CD4-positive, alpha-beta T cell treated with Interleukin-10 for 1 hour (primary cell): ENCODE results near the gene ACADS.

Experiments used
- DNase-seq: peaks from one replicate; pipeline ENCODE4 v3.0.0-alpha.2; 2020

The ACADS gene

DNA sequence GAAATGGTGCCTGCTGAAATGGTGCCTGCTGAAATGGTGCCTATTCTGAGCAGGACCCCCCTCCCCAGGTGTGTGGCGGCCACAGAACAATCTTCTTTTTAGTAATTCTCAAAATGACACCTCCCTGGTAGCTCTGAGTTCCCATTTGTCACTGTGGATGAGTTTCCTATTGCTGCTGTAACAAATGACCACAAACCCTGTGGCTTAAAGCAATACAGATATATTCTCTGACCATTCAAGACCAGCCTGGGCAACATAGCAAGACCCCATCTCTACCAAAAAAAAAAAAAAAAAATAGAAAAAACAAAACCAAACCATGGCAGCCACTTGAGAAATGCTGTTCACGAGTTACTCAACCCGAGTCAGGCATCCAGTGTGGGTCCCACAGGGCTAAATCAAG is 7.9 kb downstream of the ACADS start:
- DNase-seq, result no peak

DNA sequence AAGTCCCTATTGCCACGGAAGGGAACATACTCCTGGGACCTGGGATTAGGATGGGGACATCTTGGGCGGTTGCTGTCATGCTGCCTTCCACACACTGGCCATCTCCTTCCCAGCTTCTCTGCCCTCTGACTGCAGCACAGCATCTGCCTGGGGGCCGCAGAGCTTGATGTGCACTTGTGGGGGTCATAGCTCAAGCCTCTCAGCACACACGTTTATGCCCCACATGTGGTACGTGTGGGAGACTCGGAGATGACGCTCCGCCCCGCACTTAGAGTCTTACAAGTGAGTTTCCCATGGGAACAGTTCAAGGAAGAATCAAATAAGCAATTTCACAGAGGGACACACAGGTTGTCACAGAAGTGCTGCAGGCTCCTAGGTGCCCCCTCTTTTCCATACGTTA is 8.6 kb downstream of the ACADS start:
- DNase-seq, result no peak

DNA sequence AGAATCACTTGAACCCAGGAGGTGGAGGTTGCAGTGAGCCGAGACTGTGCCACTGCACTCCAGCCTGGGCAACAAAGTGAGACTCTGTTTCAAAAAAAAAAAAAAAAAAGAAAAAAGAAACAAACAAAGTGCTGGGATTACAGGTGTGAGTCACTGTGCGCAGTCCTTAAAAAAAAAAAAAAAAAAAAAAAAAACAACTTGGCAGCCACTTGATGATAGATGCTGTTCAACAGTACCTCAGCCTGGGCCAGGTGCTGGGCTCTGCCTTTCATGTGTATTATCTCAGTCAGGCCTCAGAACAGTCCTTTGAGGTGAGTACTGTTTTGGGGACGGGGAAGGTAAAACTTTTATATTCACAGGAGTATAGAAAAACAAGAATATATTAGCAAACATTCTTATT is 9.6 kb downstream of the ACADS start:
- no peak for DNase-seq

DNA sequence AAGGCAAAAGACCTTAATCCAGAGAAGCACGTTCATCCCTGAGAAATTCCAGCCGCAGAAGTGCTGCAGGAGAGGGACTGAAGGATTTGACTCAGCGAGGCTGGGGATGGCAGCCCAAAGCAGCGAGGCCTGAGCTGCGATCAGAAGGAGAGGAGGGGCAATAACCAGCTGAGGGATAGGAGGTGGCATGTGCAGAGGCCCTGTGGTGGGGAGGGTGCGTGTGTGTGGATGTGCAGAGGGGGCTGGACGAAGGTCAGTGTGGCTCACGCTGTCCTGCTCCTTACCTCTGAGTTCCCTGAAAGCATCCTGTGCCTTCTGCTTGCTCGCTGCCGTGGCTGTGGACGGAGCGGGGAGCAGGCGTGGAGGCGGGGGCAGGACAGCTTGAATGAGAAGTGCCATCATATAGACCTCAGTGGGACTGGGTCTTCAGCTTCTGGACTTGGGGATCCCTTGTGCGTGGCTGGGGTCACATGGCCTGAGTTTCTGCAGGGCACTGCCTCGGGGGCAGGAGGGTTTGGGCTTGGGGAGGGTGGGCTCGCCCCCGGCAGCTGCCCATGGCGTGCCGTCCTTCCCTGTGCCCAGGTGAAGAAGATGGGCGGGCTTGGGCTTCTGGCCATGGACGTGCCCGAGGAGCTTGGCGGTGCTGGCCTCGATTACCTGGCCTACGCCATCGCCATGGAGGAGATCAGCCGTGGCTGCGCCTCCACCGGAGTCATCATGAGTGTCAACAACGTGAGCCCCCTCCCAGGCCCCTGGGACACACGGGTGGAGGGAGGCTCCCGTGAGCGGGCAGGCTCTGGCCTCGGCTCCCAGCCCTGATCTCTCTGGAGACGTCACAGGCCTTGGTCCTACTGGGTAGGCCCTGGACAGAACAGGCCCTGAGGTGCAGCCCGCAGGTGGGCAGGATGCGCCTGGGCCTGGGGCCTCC is 11.0 kb downstream of the ACADS start:
- no peak for DNase-seq

DNA sequence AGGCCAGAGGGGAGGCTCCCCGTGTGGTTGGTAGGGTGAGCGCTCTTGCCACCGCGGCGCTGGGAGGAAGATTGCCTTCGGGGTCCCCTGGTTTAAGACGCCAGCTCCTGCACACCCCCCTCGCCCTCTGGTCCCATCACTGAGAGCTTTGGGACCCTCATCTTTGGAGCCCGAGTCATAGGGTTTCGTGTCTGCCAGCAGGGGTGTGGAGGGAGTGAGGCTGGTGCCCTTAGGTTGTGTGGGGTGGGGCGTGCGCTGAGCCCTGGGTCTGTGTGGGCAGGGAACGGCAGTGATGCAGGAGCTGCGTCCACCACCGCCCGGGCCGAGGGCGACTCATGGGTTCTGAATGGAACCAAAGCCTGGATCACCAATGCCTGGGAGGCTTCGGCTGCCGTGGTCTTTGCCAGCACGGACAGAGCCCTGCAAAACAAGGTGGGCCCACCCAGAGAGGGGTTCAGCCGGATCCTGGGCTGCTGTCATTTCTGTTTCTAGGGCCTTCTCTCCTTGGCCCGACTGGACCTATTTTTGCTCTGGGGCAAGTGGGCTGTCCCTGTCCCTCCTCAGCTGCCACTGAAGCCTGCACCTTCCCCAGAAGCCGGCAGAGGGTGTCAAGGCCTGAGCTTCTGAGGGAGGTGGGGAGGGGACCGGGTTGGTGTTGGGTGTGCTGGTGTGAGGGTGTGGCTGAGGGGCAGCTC is 12.1 kb downstream of the ACADS start:
- no peak for DNase-seq

DNA sequence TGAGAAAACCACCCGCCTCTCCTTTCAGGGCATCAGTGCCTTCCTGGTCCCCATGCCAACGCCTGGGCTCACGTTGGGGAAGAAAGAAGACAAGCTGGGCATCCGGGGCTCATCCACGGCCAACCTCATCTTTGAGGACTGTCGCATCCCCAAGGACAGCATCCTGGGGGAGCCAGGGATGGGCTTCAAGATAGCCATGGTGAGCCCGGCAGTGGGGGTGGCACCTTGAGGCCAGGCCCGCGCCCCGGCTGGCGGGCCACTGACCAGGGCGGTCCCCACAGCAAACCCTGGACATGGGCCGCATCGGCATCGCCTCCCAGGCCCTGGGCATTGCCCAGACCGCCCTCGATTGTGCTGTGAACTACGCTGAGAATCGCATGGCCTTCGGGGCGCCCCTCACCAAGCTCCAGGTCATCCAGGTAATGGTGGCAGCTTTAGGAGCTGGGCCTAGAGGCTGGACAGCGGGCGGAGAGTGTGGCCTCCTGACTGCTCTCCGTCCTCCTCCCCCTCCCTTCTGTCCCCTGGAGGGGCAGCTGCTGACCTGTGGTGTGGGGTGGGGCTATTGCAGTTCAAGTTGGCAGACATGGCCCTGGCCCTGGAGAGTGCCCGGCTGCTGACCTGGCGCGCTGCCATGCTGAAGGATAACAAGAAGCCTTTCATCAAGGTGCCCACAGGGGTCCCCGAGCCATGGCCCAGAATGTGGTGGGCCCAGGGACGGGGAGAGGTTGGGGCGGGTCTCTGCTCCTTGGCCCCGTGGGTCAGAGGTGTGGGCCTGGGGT is 12.8 kb downstream of the ACADS start:
- DNase-seq, result no peak

DNA sequence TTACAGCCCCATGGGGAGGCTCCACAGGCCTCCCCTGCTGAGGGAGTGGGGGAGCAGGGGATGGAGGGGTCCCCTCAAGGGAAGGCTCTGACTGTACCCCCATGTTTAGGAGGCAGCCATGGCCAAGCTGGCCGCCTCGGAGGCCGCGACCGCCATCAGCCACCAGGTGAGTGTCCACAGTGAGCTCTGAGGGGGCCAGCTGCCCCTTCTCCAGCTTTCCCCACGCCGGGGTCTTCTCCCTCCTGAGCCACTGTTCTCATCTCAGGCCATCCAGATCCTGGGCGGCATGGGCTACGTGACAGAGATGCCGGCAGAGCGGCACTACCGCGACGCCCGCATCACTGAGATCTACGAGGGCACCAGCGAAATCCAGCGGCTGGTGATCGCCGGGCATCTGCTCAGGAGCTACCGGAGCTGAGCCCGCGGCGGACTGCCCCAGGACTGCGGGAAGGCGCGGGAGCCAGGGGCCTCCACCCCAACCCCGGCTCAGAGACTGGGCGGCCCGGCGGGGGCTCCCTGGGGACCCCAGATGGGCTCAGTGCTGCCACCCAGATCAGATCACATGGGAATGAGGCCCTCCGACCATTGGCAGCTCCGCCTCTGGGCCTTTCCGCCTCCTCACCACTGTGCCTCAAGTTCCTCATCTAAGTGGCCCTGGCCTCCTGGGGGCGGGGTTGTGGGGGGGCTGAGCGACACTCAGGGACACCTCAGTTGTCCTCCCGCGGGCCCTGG is 13.6 kb downstream of the ACADS start:
- no peak for DNase-seq

DNA sequence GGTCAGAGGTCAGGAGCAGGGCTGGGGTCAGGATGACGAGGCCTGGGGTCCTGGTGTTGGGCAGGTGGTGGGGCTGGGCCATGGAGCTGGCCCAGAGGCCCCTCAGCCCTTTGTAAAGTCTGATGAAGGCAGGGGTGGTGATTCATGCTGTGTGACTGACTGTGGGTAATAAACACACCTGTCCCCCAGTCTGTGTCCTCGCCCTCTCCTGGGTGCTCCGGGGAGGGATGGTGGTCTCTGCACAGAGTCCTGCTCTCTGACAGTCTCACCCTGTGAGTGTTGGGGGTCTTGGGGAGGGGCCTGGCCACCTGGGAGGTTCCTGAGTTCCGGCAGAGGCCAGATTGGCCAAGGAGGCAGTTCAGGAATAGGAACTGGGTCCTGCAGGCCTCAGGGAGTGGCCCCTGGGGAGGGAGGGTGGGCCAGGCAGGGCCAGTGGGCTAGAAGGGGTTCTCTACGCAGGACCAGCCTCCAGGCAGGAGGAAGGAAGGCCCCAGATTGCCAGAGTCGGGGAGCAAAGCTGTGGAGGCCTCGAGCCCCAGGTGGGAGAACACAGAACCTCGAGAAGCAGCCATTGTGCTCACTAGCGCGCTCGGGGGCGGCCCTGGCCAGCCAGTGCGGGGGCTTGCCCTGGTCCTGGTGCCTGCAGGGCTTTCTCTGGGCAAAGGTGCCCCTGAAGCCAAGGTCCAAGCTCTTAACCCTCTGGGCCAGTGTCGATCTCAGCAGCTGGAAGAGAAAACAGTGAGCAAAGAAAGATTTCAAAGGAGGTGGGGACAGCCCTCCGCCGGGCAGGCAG is 14.4 kb downstream of the ACADS start:
- no peak for DNase-seq

DNA sequence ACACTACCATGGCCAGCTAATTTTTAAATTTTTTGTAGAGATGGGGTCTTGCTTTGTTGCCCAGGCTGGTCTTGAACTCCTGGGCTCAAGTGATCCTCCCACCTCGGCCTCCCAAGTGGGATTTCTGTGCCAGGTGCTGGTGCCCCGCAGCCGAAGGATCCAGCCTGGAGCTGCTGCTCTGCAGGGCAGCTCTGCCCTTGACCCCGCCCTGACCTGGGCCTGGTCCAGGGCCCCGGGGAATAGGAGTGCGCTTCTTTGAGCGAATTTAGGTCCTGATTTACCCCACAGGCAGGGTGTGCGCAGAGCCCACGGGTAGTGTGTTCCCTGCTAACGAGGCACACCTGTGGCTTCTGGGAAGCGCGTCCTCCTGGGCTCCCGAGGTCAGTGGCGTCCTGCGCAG is 15.2 kb downstream of the ACADS start:
- DNase-seq, result no peak

DNA sequence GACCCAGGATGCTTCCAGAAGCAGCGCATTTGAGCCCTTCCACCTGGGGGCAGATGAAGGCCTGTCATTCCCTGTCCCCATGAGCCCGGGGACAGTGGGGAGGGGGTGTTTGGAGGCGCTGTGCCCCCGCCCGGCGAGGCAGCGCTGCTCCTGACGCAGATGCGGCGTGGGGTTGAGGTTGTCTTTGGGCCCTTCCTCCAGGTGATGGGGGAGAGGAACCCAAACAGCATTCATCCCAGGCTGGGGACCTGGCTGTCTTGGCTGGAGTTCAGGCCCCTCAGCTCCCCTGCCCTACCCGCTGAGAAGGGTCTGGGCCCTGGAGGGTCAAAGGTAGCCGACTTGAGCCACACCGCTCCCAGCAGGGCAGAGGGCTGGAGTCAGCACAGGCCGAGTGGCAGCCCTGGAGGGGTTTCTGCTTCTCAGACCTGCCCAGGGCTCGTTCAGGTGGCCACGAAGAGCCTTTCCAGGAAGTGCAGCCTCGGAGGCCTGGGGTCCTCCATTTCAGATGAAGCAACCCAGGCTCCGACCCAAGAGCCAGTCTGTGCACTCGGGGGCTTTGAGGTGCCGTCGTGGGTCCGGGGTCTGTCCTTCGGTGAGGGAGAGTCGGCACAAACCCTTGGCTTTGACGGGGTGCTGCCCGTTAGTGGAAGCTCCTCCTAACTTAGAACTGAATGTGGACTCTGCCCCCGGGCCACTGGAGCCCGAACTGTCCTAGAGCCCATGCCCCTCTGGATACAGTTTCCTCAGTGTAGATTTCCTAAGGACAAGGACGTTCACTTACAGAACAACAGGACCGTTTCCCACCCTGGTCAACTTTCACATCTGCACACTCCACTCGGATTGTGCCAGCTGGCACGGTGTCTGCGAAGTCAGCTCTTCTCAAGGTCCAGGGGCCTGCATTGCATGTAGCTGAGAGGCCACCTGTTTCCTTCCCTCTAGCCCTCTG is 16.1 kb downstream of the ACADS start:
- DNase-seq, result no peak

DNA sequence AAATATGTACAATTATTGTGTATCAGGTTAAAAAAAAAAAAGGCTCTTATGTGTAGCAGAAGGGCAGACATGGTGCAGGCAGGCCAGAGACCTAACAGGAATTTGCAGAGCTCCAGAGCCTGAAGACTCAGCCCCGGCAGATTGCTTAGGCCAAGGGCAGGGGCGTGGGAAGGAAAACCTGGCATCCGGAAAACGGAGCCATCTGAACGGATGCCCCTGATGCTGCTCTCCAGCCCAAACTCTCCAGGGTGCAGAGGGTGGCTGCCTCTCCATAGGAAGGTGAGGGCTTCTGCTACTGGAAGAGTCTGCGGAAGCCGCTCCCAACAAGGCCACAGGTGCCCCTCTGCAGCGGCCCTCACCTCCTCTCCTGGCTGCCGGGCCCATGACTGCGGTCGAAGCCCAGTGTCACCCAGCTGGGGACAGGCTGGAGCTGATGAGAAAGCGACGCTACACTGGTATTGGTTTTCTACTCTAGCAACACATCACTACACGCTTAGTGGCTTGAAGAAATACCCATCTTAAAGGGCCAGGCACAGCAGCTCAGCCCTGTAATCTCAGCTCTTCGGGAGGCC is 19.4 kb downstream of the ACADS start:
- no peak for DNase-seq

DNA sequence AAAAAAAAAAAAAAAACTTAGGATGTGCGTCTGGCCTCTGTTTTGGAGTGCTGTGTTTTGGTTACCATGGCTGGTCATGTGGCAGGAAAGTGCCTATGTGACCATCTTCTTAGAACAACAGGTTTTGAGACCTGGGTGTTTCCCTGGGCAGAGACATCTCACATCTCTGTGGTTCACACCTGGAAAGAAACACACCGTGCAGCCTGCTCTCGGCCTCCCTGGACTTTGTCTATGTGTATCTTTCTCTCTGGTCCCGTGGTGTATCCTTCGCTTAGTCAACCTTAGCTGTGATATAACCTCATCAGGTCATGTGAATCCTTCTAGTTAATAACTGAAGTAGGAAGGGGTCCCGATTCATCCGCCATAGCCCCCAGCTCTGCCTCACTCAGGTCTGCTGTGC is 22.6 kb downstream of the ACADS start:
- no peak for DNase-seq

DNA sequence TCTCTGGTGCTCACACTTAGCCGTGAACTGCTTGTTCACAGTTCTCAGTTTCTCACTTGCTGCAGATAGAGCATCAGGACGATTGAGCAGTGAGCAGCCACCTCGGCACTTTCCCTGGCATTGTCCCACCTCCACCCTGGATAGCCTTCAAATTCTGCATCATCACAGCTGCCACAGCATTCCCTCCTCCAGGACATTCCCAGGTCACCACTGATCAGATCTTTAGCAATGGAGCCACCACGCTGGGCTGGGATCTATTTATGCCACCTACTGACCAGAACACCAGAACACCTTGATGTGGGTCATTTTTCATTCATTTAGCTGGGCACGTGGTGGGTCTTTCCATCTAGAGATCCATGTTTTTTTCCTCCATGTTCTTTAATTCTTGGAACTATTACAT is 23.6 kb downstream of the ACADS start:
- DNase-seq, result no peak

DNA sequence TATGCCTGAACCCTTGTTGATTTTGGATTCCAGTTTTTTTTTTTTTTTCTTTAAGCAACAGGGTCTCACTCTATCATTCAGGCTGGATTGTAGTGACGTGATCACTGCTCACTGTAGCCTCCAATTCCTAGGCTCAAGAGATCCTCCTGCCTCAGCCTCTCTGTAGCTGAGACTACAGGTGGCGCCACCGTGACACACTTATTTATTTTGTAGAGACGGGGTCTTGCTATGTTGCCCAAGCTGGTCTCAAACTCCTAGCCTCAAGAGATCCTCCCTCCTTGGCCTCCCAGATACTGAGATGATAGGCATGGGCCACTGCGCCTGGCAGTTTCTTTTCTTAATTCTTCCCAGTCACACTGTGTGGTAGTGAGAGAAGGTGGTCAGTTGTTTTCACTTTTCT is 25.2 kb downstream of the ACADS start:
- DNase-seq, result no peak

DNA sequence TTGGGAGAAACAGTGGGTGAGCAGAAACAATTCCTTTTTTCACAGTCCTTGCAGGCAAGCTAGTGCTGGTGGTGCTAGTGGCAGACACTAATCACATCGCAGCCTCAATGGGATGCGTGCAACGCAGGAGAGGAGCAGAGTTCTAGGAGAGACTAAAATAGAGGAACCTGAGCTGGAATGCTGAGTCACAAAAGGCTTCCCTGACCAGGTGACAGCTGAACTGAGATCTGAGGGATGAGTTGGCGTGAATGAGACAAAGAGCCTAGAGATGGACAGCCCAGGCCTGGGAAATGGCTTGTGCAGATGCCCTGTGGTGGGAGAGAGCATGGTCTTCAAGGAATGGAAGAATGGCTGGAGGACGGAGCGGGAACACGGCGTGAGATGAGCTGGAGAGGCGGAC is 25.8 kb downstream of the ACADS start:
- DNase-seq, result no peak

DNA sequence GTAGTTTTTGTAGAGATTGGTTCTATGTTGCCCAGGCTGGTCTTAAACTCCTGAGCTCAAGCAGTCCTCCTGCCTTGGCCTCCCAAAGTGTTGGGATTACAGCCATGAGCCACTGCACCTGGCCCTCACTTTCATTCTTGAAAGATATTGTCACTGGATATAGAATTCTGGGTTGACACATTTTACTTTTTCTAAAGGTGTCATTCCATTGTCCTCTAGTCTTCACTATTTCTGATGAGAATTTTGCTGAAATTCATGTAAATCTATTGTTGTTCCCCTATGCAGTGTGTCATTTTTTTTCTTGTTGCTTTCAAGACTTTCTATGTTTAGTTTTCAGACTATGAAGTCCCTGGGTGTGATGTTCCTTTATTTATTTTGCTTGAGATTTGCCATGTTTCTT is 29.2 kb downstream of the ACADS start:
- no peak for DNase-seq

DNA sequence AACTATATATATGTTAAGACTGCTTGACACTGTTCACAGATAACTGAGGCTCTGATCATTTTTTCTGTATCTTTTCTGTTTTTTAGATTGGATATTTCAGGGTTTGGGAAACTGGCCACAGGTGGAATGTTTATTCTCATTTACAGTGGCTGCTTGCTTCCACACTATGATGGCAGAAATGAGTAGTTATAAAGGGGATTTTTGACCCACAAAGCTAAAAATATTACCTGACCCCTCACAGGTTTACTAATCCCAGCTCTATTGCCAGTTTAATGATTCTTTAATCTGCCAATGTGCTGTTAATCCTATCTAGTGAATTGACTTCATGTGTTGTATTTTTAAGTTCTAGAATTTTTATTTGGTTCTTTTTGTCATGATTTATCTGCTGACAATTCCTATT is 29.6 kb downstream of the ACADS start:
- DNase-seq, result no peak

DNA sequence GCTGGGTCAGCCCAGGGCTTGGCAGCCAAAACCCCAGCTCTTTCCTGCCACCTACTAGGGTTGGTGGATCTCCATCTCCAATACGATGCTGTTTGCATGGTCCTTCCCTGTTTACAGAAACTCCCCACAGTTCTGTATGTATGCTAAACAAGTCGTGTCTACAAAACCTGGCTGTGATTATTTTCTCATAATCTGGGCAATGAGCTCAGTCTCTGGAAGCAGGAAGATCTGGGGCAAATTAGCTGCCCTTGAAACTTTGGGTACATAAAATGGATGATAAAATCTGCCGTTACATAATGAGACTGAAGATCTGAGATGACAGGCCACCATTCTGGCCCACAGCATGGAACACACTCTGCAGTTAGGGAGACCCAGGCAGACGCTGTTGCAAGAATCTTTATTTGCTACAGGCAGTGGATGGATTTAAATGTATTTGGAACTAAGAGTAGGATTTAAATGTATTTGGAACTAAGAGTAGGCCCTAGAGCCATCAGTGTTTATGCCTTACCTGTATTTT is 31.7 kb downstream of the ACADS start:
- no peak for DNase-seq

DNA sequence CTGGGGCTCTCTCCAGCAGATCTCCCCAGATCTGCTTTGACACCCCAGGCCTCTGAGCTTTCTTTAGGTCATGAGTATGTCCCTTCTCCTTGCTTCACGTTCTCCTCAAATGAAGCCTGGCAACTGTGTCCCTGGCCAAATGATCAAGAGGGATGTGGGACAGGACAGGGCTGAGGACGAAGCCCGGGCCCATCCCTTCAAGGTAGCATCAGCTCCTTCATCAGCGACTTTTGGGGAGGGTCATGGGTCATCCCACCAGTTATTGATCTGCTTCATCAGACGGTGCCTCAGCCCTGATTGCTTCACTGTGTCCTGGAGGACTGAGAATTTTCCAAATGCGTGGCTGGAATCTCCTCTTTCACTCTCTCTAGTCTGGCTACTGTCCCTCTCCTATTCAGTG is 32.3 kb downstream of the ACADS start:
- no peak for DNase-seq
